ENCODE results near the gene LRRC72.

LRRC72 gene

DNA sequence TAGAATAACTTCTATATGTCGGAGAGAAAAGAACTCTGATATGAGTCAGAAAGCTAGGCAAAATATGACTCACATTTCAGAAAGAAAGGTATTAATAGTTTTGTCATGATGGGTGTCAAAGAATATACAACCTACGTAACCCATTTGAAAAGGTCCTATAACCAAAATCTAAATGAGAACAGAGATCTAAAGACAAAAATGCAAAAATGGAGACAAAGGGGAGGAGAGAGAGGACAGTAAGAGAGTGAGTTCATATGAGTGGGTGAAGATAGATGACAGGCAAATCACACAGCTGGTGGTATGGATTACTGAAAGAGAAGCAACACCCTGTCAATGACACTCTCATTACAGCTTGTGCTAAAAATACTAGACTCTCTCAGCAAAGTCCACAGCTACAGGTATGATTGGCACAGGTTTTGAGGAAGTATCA, 93.4 kb downstream of the LRRC72 start:
- DNase-seq = no peak

DNA sequence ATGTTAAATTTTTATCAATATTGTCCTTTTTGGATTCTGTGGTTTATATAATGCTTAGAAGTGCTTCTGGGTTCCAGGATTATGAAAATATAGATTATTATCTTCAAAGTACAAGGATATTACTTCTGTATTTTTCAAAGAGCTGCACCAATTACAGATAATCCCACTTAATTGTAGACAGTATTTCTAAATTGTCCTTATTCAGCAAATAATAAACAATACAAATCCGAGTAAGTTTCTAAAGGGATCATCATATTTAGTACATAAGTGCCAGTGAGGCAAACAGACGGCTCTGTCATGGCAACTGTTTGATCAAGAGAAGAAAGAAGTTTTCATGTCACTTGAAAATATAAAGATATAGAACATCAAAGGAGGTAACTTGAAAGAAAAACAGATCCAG, 99.8 kb downstream of the LRRC72 start:
- DNase-seq = no peak

DNA sequence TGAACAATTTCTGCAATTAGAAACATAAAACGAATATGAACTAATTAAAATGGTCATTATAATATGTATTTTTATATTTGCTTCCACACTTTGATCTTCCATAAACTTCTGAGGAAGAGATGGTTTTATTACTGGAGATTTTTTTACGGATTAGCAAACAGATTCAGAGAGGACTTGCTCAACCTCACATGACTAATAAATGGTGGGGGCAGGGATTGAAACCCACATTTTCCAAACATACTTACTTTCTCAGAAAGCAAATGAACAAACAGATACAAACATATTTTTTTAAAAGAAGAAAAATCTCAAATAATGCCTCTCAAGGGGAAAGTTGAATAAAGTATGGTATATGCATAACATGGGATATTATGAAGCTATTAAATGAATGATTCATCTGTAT, 100.6 kb downstream of the LRRC72 start:
- no peak for DNase-seq

GRCh38 chr7:16630654-16631053, 104.0 kb downstream of the LRRC72 start:
- no peak for DNase-seq
